Measurements from ENCODE around the gene ABHD16A.

Gene ABHD16A

DNA sequence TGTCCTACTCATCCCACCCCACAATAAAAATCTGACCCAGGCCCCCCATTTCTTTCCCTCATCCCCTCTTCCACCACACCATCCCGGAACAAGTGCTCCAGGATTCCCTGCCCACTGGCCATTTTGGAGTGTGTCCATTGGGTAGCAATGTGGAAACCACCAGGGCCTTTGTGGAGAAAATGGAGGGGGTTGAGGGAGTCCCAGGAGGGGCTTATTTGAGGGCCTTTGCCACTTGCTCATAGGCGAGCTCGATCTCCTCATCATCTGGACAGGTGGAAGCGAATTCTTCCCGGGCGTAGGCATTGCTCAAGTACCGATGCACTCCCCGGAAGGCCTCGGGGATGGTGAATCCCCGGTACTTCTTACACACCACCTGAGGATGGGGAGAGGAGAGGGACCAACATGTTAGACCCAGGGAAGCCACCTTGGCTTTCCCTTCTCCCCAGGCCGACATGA, 27.5 kb upstream of the ABHD16A start:
- DNase-seq (ENCODE audit: low read depth): no peak

GRCh38 chr6:31729979-31730630, 27.0 kb upstream of the ABHD16A start:
- DNase-seq (ENCODE audit: low read depth): peak; percentile 92

- DNase-seq (ENCODE audit: low read depth): peak; percentile 90
Measured at GRCh38 chr6:31729515-31729978, 26.4 kb upstream of the ABHD16A start.

DNA sequence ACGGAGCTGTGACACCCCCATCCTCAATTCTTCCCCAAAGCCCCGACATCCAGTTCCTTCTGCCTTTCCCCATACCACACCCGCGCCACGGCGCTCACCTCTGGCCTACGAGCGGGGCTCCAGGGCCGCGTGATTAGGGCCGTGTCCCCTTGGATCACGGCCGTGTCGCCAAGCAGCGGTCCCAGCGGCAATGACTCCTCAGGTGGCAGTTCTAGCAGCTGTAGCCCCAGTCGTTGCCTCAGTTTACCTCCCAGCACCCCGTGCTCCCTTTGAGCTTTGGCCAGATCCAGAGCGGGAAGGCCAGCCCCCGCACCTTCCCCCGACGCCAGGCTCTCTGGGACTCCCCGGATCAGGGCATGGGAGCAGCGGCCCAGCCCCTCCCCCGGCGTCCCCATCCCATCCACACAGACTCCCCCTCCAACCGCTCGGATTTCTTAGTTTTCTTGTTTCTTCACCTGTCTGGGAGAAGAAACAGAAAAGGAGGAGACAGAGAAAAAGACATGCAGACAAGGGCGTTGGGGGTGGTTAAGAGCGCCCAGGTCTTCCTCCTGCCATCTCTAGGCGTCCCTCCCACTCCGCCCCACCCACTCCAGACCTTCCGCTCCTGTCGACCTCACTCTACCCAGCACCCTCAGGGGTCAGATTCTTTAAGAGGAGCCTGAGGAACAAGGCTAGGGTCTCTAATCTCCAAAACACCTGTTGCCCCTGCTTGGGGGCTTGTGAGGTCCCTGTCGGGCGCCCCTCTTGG, 25.8 kb upstream of the ABHD16A start, which contains the start of gene DDAH2:
Gene DDAH2 (minus strand): TSS at position 533 of the 748 bp plus-strand sequence. CDS start 138 bp downstream, at position 395.
- DNase-seq (ENCODE audit: low read depth): no peak

- no peak for DNase-seq (ENCODE audit: low read depth)
Measured at GRCh38 chr6:31727717-31728671, 24.9 kb upstream of the ABHD16A start.

- DNase-seq (ENCODE audit: low read depth): no peak
Measured at GRCh38 chr6:31727034-31727716, 24.1 kb upstream of the ABHD16A start.

DNA sequence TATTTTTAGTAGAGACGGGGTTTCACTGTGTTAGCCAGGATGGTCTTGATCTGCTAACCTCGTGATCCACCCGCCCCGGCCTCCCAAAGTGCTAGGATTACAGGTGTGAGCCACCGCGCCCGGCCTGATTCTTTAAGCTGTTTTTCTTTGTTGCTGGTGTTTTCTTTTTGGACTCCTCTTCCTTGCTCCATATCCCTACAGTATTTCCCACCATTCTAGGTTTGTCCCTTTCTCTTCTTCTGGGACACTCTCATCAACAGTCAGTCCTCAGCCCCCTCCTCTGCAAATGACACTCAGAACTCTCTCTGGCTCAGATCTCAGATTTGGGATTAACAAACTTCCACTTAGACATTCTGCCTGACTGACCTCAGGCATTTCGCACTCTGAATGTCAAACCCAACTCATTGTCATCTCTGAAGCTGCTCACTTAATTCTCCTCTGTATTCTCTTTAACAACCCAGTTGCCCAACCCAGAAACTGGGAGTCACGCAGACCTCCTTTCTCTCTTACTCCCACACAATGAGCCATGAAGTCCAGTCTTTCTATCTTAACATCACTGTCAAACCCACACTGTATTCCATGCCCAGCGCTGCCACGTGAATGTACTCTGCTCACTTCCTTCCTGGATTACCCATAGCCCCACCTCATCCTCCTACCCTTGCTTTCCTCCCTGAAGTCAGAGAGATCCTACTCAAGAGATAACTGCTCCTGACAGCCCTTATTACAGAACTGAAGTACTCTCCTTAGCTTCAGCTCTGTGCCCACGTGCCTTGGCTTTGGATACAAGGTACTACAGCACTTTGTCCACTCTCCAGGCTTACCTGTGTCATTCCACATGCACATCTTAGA, 22.6 kb upstream of the ABHD16A start:
- no peak for DNase-seq (ENCODE audit: low read depth)

GRCh38 chr6:31723980-31724691, 21.0 kb upstream of the ABHD16A start:
- DNase-seq (ENCODE audit: low read depth): no peak

DNA sequence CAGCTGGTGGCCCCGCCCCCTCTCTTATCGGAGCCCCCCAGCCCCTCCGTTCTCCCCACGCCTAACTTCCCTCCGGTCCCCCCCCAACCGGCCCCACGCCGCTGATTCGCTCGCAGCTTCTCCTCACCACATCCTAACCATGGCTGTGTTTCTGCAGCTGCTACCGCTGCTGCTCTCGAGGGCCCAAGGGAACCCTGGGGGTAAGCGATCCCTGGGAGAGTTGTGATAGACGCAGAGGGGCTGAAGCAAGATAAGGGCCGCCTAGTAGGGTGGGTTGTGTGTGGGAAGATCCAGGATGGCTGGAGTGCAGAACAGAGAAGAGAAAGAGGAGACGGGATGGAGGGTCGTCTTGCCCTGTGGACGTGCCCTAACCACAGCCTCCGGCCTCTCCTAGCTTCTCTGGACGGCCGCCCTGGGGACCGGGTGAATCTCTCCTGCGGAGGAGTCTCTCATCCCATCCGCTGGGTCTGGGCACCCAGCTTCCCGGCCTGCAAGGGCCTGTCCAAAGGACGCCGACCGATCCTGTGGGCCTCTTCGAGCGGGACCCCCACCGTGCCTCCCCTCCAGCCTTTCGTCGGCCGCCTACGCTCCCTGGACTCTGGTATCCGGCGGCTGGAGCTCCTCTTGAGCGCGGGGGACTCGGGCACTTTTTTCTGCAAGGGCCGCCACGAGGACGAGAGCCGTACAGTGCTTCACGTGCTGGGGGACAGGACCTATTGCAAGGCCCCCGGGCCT, 20.3 kb upstream of the ABHD16A start, which contains the start of gene MPIG6B:
Gene MPIG6B (plus strand): TSS at position 129 of the 735 bp plus-strand sequence. CDS start 11 bp downstream, at position 140.
- no peak for DNase-seq (ENCODE audit: low read depth)

DNA sequence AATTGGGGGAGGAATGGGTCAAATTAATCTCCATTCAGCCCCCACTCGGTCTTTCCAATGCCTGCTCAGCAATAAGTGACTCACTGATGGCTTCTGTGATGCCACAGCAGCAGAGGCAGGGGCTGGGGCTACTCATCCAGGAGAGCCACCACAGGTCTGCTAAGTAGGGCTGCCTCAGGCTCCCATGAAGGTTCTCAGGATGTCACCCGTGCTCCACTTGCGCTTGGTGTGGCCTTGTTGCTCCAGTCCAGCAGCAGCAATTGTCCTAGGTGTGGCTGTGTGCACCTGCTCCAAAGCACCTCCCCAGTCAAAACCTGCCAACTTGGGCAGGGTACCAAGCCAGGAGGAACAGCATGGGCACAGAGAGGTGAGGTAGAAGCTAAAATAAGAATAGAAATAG, 19.0 kb upstream of the ABHD16A start:
- DNase-seq (ENCODE audit: low read depth): no peak

GRCh38 chr6:31721351-31722020, 18.4 kb upstream of the ABHD16A start, which contains the start of gene LY6G6C:
Gene LY6G6C (minus strand): TSS chr6:31721746. CDS start chr6:31721679, 67 bp downstream.
- no peak for DNase-seq (ENCODE audit: low read depth)

- DNase-seq (ENCODE audit: low read depth): no peak
Measured at GRCh38 chr6:31720196-31720770, 17.2 kb upstream of the ABHD16A start.

GRCh38 chr6:31719001-31719400, 15.9 kb upstream of the ABHD16A start:
- no peak for DNase-seq (ENCODE audit: low read depth)

DNA sequence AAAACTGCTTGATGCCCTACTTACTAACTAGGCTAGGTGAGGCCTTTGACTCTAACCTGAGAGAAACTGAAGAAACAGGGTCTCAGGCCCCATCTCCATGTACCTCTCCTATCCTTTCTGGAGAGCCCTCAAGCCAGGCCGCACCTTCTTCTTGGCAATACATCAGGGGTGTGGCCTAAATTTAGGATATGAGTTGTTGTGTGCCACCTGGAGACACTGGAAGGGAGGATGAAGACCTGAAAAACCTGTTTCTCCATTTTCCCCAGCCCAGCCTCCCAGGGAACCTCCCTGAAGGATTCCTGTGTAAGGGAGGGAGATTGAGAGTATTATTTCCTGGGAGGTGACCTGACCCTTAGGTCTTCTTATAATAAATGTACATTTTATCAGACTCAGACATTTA, 15.1 kb upstream of the ABHD16A start:
- no peak for DNase-seq (ENCODE audit: low read depth)

GRCh38 chr6:31717499-31718222, 14.5 kb upstream of the ABHD16A start:
- no peak for DNase-seq (ENCODE audit: low read depth)

DNA sequence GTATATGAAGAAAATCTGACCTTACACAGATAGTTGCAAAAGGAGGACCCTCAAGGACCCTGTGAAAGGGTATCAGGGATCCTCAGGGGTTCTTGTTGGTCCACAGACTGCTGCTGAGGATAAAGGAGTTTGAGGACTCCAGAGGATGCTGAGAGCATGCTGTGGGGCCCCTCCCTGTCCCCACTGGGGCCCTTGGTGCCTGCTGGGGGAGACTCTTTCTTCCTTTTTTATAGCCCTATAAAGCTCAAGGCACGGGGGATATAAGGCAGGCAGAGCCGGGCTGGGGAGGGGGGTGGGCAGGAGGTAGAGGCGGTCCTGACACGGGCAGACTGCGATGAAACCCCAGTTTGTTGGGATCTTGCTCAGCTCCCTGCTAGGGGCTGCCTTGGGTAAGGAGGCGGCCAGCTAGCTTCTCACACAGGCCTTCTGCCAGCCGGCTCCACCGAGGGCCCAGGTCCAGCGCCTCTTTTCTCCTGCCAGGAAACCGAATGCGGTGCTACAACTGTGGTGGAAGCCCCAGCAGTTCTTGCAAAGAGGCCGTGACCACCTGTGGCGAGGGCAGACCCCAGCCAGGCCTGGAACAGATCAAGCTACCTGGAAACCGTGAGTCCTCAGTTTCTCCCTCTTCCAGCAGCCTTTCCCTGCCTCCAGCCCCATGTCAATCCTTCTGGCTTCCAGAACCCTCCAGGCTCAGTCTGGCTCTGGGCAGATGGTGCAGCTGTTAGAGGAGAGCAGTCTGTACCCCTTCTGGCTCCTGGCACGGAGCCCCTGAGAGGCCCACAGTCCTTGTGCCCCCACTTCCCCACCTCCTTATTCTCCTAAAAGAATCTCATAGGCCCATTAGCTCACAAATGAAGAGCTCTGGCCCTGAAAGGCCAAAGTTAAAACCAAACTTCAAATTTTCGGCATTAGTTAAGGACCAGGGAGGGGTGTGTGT, 12.2 kb upstream of the ABHD16A start, which contains the start of gene LY6G6D:
Gene LY6G6D (plus strand): TSS at position 327 of the 937 bp plus-strand sequence. CDS start 8 bp downstream, at position 335.
- DNase-seq (ENCODE audit: low read depth): no peak

Measured in fibroblast of gingiva (primary cell).